HEK293 (cell line): Measurements from ENCODE around the gene OR4X1.

ENCODE experiments used
- BCL11A ChIP-seq: fragments of 450-650 bp; formaldehyde crosslinking; IDR thresholded peaks from 2 replicates; pipeline ENCODE4 v1.5.1; 2016; ENCODE audit warnings: low read depth, missing biosample characterization, missing genetic modification characterization
- KLF9 ChIP-seq: fragments of 450-650 bp; formaldehyde crosslinking; IDR thresholded peaks from 2 replicates; pipeline ENCODE4 v1.5.1; 2016; ENCODE audit warnings: missing biosample characterization, missing genetic modification characterization, low read depth
- ZNF138 ChIP-seq: fragments of 450-650 bp; formaldehyde crosslinking; IDR thresholded peaks from 2 replicates; pipeline ENCODE4 v1.5.1; 2016; ENCODE audit warnings: missing biosample characterization, missing genetic modification characterization, borderline replicate concordance
- ZNF280D ChIP-seq: fragments of 450-650 bp; formaldehyde crosslinking; IDR thresholded peaks from 2 replicates; pipeline ENCODE4 v1.5.1; 2016; ENCODE audit warnings: missing biosample characterization, missing genetic modification characterization
- ZNF704 ChIP-seq: fragments of 450-650 bp; formaldehyde crosslinking; IDR thresholded peaks from 2 replicates; pipeline ENCODE4 v1.5.1; 2016; ENCODE audit warnings: missing biosample characterization, missing genetic modification characterization
- ZSCAN30 ChIP-seq: fragments of 450-650 bp; IDR thresholded peaks from 2 replicates; pipeline ENCODE4 v1.5.1; 2018; ENCODE audit warnings: missing biosample characterization, mild to moderate bottlenecking, missing genetic modification characterization, moderate library complexity
- TF ChIP-seq, protein P1 (sequence below): fragments of 450-650 bp; formaldehyde crosslinking; IDR thresholded peaks from 2 replicates; pipeline ENCODE4 v1.5.1; 2016; ENCODE audit warnings: missing biosample characterization, missing genetic modification characterization, low read depth
- TF ChIP-seq, protein P2 (sequence below): fragments of 450-650 bp; formaldehyde crosslinking; IDR thresholded peaks from 2 replicates; pipeline ENCODE4 v1.5.1; 2016; ENCODE audit warnings: missing biosample characterization, missing genetic modification characterization

DNA sequence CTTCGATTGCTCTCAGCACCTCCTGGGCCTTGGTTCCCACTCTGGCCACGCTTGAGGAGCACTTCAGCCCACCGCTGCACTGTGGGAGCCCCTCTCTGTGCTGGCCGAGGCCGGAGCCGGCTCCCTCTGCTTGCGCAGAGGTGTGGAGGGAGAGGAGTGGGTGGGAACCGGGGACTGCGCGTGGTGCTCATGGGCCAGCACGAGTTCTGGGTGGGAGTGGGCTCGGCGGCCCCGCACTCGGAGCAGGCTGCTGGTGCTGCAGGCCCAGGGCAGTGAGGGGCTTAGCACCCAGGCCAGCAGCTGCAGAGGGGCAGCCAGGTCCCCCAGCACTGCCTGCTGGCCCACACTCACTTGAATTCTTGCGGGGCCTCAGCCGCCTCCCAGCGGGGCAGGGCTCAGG, 34.9 kb upstream of the OR4X1 start:
- TF ChIP-seq, protein P1, sequence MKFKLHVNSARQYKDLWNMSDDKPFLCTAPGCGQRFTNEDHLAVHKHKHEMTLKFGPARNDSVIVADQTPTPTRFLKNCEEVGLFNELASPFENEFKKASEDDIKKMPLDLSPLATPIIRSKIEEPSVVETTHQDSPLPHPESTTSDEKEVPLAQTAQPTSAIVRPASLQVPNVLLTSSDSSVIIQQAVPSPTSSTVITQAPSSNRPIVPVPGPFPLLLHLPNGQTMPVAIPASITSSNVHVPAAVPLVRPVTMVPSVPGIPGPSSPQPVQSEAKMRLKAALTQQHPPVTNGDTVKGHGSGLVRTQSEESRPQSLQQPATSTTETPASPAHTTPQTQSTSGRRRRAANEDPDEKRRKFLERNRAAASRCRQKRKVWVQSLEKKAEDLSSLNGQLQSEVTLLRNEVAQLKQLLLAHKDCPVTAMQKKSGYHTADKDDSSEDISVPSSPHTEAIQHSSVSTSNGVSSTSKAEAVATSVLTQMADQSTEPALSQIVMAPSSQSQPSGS (tag by site-specific recombination), result no peak
- TF ChIP-seq, protein P2, sequence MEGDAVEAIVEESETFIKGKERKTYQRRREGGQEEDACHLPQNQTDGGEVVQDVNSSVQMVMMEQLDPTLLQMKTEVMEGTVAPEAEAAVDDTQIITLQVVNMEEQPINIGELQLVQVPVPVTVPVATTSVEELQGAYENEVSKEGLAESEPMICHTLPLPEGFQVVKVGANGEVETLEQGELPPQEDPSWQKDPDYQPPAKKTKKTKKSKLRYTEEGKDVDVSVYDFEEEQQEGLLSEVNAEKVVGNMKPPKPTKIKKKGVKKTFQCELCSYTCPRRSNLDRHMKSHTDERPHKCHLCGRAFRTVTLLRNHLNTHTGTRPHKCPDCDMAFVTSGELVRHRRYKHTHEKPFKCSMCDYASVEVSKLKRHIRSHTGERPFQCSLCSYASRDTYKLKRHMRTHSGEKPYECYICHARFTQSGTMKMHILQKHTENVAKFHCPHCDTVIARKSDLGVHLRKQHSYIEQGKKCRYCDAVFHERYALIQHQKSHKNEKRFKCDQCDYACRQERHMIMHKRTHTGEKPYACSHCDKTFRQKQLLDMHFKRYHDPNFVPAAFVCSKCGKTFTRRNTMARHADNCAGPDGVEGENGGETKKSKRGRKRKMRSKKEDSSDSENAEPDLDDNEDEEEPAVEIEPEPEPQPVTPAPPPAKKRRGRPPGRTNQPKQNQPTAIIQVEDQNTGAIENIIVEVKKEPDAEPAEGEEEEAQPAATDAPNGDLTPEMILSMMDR, result no peak
- TF ChIP-seq ZNF138, result no peak
- TF ChIP-seq KLF9 (tag by site-specific recombination), result no peak
- no peak for TF ChIP-seq ZSCAN30 (tag by site-specific recombination)
- no peak for TF ChIP-seq ZNF280D (tag by site-specific recombination)
- TF ChIP-seq ZNF704 (tag by site-specific recombination), result no peak
- TF ChIP-seq BCL11A (tag by site-specific recombination), result no peak
